Duodenal mucosa (tissue), 2 donors: ENCODE measurements around the gene TPRG1.
"Not testable (repeated sequence)": the region's sequence is repeated elsewhere in the genome, so short reads cannot be mapped to it uniquely, and the experiment has no call there.

ENCODE experiments used
- H3K27ac ChIP-seq: one replicate; pipeline ENCODE4 v1.7.0; 2013; ENCODE audit warnings: low read depth, low read length
- H3K27me3 ChIP-seq, 2 donors: one replicate each; pipeline ENCODE4 v1.7.0; 2013; ENCODE audit warnings: low read length in 2 of 2, control low read depth in 1 of 2; ENCODE audit not compliant: insufficient read depth in 2 of 2, control insufficient read depth in 1 of 2
- H3K36me3 ChIP-seq, 2 donors: one replicate each; pipeline ENCODE4 v1.7.0; 2013; ENCODE audit warnings: low read length in 2 of 2, control low read depth in 1 of 2; ENCODE audit not compliant: insufficient read depth in 2 of 2, control insufficient read depth in 1 of 2
- H3K4me1 ChIP-seq, 2 donors: one replicate each; pipeline ENCODE4 v1.7.0; 2013; ENCODE audit warnings: low read length in 2 of 2, control low read depth in 1 of 2; ENCODE audit not compliant: insufficient read depth in 2 of 2, control insufficient read depth in 1 of 2
- H3K4me3 ChIP-seq, 2 donors: one replicate each; pipeline ENCODE4 v1.7.0; 2013; ENCODE audit warnings: low read length in 2 of 2, low read depth in 1 of 2
- H3K9ac ChIP-seq, 2 donors: one replicate each; pipeline ENCODE4 v1.7.0; 2013; ENCODE audit warnings: low read length in 2 of 2, low read depth in 1 of 2
- H3K9me3 ChIP-seq, 2 donors: one replicate each; pipeline ENCODE4 v1.7.0; 2013; ENCODE audit warnings: low read length in 2 of 2, control low read depth in 1 of 2; ENCODE audit not compliant: control insufficient read depth in 1 of 2

The TPRG1 gene

DNA sequence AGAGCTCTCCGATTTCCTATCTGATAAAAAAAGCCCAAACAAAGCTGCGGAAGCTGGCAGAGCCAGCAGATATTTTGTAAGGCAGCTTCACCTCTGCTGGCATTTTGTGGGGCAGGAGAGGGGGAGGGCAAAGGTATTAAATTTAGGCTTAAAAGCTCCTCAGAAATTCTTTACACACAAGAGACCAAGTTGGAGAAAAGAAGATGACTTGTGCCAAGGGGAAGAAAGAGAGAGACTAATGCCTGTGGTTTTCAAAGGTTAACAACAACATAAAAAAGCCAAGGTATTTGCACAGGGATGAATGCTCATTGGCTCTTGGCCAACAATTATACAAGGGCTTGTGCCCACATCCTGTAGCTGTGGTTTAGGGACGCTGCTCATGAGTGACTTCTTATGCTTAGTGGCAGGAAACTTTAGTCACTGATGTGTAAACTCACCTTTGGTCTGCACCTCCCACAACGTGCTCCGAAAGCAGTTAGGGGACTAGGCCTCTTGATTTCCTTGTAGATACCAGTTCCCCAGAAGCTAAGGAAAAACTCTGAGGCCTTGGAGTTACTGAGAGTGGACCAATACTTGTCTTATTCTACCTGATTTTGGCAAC is 152.9 kb downstream of the TPRG1 start:
- Histone ChIP-seq H3K4me1 (peaks cover 15 to 24% of the 10 kb centered on the region in 2 donors), H3K27ac (peak overlapping the region; percentile 43), H3K9ac (no peak overlapping the region), H3K9me3 (no peaks in the 10 kb centered on the region), H3K36me3 (no peaks in the 10 kb centered on the region), H3K4me3 (no peak overlapping the region), H3K27me3 (no peaks in the 10 kb centered on the region)

DNA sequence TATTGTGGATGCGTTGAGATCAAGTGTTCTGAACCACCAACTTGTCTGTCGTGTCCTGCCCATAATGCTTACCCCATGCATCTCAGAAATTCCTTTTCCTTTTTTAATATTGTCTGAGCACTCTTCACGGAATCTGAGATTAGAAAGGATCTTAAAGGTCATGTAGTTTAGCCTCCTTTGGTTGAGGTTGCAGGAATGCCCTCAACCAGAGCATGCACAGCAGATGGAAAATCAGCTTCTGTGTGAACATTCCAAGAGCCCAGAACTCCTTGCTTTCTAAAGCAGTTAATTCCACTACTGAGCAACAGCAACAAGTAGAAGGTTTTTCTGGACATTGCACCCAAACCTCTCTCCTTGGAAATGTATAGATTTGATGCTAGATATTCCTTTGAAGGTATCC is 153.7 kb downstream of the TPRG1 start:
- no peak overlapping the region for H3K27ac ChIP-seq

DNA sequence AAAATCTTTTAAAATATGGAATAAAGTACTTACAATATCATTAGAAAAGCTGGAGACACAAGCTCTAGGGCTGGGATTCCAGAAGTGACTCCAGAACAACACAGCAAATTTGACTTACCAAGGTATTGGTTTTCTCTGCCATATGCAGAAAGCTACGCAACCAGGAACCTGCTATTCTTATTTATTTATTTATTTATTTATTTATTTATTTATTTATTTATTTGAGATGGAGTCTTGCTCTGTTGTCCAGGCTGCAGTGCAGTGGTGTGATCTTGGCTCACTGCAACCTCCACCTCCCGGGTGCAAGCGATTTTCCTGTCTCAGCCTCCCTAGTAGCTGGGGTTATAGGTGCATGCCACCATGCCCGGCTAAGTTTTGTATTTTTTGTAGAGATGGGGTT is 157.9 kb downstream of the TPRG1 start:
- H3K9me3 ChIP-seq, H3K27ac ChIP-seq, H3K36me3 ChIP-seq, H3K27me3 ChIP-seq, H3K4me3 ChIP-seq, H3K9ac ChIP-seq: not testable (repeated sequence)
- H3K4me1 ChIP-seq, result peaks cover 9 to 11% of the 10 kb centered on the region in 2 donors

More for the DNA sequence above, 153.7 kb downstream of the TPRG1 start:
- Histone ChIP-seq H3K9ac (no peak overlapping the region), H3K4me1 (peaks cover 15 to 24% of the 10 kb centered on the region in 2 donors), H3K4me3 (no peak overlapping the region), H3K27me3 (no peaks in the 10 kb centered on the region), H3K9me3 (no peaks in the 10 kb centered on the region), H3K36me3 (no peaks in the 10 kb centered on the region)

DNA sequence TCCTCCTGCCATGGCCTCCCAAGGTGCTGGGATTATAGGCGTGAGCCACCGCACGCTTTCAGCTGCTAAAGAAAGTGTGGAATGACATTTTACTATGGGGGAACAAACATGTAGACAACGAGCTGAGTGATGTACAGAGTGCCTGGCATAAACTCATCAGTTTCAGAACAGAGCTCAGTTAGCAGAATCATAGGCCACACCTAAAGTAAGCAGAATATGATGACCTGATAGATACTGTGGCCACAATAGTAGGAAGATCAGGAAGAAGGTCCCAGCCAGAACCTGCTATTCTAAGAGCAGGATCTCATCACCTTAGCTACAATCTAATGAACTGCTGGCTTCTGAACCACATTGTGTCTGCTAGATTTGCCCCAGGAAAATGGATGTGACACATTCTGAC is 158.3 kb downstream of the TPRG1 start:
- Histone ChIP-seq H3K4me3 (no peak overlapping the region), H3K27me3 (no peaks in the 10 kb centered on the region)

DNA sequence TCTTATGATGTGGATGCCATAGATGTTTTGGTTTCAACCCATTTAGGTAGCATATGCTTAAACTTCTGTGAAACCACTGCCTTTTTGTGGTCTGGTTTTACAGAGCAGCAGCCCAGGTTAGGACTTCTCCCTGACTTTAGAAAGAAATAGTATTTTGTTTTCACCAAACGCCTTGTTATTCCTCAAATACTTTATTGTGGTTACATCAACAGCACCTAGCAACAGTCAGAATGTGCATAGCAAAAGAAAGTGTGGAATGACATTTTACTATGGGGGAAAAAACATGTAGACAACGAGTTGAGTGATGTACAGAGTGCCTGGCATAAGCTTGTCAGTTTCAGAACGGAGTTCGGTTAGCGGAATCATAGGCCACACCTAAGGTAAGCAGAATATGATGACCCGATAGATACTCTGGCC is 159.2 kb downstream of the TPRG1 start:
- Histone ChIP-seq H3K4me3 (no peak overlapping the region), H3K27me3 (no peaks in the 10 kb centered on the region), H3K9ac (no peak overlapping the region), H3K9me3 (no peaks in the 10 kb centered on the region), H3K4me1 (no peaks in the 10 kb centered on the region), H3K36me3 (no peaks in the 10 kb centered on the region), H3K27ac (no peak overlapping the region)

More for the DNA sequence above, 158.3 kb downstream of the TPRG1 start:
- Histone ChIP-seq H3K36me3 (no peaks in the 10 kb centered on the region), H3K9ac (no peak overlapping the region), H3K9me3 (no peaks in the 10 kb centered on the region), H3K4me1 (peaks cover 7% of the 10 kb centered on the region in 2 donors), H3K27ac (no peak overlapping the region)

DNA sequence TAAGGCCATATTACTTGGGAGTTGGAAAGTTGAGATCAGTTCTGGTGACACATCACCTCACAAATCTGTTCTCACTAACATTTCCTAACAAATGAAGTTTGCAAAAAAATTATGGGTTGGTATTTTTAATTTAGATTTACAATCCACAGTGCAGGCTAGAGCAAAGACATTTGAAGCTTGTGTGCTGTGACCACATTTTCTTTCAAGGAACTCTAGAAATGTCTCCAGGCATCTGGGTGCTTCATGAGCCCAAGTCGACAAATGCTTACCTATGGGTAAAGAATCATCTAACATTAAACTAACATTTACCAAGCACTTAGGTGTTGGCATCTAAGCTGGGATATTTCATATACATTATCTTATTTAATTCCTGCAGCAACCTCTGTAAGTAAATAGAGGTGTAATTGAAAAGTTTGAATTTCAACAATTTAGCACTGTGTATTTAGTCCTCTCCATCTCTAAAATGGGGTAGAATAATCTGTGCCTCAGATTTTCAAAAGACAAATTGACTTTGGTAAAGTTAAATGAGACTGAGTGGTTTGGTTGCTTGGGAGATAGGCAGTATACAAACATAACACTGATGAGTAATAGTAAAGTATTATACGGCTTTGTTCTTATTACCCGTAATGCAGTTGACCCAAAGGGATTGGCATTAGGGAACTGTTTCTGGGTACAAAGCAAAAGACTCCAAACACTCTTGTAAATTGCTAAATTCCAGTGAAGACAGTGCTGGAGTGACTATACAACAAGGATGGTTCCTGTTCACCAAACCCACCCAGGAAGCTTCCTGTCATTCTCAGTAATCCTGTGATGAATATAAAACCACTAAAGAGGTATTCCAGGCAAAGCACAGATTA is 162.5 kb downstream of the TPRG1 start:
- Histone ChIP-seq H3K4me3 (no peak overlapping the region), H3K27ac (no peak overlapping the region), H3K27me3 (no peaks in the 10 kb centered on the region), H3K4me1 (no peaks in the 10 kb centered on the region), H3K9me3 (no peaks in the 10 kb centered on the region), H3K9ac (no peak overlapping the region), H3K36me3 (no peaks in the 10 kb centered on the region)

DNA sequence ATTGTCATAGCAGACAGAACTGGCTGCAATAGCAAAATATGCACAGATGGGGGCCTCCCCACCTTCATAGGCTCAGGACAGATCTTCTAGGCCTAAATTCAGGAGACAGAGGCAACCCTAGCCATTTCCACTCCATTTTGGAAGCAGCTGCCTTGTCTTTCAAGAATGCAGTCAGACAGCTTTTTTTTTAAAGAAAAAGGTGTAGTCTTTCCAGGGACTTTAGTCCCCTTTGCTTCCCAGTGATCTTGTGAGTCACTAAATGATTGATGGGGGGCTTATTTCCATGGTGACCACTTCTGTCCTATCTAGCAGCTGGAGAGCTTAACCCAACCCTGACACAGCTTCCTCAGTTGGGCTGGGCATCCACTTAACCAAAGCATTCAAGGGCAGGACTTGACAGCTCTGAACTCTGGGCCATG is 165.9 kb downstream of the TPRG1 start:
- no peaks in the 10 kb centered on the region for H3K9me3 ChIP-seq
- H3K9ac ChIP-seq, result no peak overlapping the region
- H3K27me3 ChIP-seq, result no peaks in the 10 kb centered on the region
- H3K4me3 ChIP-seq, result no peak overlapping the region
- H3K27ac ChIP-seq, result no peak overlapping the region
- no peaks in the 10 kb centered on the region for H3K36me3 ChIP-seq
- H3K4me1 ChIP-seq, result no peaks in the 10 kb centered on the region

DNA sequence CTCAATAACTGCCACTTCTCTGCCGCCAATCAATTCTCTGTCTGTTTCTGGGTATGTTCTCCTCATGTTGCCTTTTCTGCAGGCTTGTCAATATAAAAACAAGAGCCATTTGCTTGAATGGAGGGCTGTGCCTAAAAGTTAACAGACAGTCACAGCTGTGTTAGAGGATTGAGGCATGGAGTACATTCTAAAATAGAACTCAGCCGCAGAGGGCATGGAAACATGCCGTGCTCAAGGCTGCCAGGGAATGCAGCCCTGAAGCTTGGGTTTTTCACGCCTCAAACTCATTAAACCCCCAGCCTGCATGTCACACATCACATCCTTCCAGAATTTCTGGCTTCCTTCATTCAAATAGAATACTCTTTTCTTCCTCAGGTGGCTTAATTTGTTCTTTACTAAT is 166.6 kb downstream of the TPRG1 start:
- Histone ChIP-seq H3K36me3 (no peaks in the 10 kb centered on the region), H3K9ac (no peak overlapping the region), H3K27me3 (no peaks in the 10 kb centered on the region), H3K4me3 (no peak overlapping the region), H3K9me3 (no peaks in the 10 kb centered on the region), H3K27ac (no peak overlapping the region), H3K4me1 (no peaks in the 10 kb centered on the region)

DNA sequence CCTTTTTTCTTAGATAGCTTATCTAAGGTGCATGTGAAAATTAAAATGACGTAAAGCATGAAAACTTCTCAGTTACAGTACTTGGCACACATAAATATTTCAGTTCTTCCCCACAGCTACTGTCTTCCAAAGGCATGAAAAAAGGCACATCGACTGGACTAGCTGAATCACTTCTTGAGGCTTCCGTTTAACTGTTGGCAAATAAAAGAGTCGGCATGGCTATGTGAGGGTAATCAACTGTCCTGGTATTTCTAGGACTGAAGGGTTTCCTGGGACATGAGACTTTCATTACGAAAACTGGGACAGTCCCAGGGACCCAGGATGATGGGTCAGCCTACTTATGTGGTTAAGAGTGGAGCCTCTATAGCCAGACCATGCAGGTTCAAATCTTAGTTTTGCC is 168.2 kb downstream of the TPRG1 start:
- H3K9me3 ChIP-seq, result no peaks in the 10 kb centered on the region
- no peak overlapping the region for H3K9ac ChIP-seq
- no peaks in the 10 kb centered on the region for H3K36me3 ChIP-seq
- no peak overlapping the region for H3K27ac ChIP-seq
- H3K4me1 ChIP-seq, result no peaks in the 10 kb centered on the region
- H3K27me3 ChIP-seq, result no peaks in the 10 kb centered on the region
- H3K4me3 ChIP-seq, result no peak overlapping the region

DNA sequence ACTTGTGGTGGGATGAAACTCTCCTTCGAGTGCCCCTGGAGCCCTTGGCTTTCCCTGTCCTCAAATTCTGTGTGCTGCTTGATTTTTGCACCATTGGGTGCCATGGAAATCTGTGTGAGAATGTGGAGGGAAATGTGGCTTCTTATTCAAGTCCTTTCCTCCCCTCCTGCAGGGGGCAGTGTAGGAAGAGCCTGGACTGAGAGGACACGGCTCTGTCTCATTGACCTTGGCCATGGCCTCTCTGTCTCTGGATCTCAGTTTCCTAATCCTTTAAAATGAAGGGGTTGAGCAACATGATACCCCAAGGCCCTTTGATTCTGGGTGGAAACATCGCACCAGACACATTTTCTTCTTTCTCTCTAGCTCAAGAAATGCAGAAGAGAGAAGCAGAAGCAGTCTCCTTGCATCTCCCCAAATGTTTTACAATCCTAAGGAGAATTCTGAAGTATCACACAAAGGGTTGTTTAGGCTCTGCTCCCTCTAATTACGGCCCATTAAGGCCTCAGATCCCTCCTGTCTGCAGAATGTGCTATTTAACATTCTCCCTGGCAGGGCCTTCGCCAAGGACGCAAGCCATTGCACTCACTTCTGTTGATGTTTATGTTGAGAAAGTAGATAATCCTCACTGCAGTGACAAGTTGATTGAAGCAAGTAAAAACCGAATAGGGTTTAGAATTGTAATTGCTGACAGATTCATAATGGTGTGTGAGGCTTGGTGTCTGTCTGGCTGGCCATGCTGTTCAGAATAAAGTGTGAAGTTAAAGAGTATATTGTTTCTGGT is 169.1 kb downstream of the TPRG1 start:
- no peaks in the 10 kb centered on the region for H3K9me3 ChIP-seq
- H3K4me1 ChIP-seq, result no peaks in the 10 kb centered on the region
- no peaks in the 10 kb centered on the region for H3K27me3 ChIP-seq
- H3K27ac ChIP-seq, result no peak overlapping the region
- no peak overlapping the region for H3K4me3 ChIP-seq
- no peaks in the 10 kb centered on the region for H3K36me3 ChIP-seq
- H3K9ac ChIP-seq, result no peak overlapping the region
